Measurements from ENCODE around the gene ABI1.

The ABI1 gene

DNA sequence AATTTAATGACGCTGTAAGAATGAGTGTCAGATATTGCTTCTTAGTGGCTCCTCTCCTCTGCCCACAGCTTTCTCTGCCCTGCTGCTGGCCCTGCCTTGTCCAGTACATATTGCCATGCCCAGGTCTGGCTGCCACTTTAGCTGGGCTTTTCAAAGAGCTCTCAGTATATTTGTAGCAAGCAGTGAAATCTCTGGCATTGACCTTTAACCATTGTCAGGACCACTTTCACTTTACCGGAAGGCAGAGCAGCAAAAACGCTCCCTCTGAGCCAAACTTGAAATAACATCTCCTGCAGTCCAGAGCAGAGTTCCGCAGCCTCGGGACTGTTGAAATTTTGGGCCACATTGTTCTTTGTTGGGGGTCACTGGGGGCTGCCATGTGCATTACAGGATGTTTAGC, 149.4 kb downstream of the ABI1 start:
- DNase-seq (ENCODE audit: low read depth) = no peak

DNA sequence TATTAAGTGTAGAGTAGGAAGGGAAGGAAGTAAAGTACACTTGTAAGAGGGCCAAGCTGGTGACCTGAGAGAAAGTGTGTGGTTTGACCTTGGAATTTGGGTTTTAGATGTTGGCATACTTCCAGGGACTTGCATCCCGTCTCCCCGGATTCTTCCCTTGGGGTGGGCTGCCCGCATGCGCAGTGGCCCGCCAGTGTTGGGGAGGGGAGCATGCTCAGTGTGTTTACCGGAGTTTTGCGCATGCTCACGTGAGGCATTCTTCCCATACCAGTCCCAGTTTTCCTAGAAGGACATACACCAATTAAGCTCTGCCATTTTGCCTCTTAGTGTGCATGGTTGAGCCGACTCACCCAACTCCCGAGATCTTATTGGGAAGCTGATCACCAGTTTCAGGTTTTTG, 153.8 kb downstream of the ABI1 start:
- DNase-seq (ENCODE audit: low read depth) = no peak

DNA sequence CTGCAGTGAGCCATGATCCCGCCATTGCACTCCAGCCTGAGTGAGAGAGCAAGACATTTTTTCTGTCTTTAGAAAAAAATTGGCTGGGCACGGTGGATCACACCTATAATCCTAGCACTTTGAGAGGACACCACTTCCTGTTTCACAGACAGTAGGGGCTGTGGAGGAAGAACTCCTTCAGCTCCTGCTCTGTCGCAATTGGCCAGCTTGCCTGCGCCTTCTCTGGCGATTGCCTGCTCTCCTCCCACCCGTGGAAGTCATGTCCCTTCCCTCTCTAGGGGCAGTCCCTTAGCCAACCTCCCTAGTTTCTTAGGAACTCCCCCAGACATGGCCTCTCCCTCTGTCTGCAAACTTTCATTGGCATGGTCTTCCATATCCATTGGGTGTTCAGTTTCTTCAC, 154.6 kb downstream of the ABI1 start:
- no peak for DNase-seq (ENCODE audit: low read depth)

DNA sequence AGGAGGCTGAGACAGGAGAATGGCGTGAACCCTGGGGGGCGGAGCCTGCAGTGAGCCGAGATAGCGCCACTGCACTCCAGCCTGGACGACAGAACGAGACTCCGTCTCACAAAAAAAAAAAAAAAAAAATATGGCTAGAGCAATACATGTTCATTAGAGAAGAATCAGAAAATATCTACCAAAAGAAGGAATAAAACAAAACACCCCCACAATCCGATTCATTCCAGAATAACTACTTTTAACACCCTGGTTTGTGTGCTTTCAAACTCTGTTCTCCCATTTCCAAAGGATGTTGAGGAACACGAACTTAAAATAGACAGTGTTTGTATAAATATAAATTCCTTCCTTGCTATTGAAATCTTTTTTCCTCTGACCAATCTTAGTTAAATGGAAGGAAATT, 156.8 kb downstream of the ABI1 start:
- DNase-seq (ENCODE audit: low read depth) = no peak

DNA sequence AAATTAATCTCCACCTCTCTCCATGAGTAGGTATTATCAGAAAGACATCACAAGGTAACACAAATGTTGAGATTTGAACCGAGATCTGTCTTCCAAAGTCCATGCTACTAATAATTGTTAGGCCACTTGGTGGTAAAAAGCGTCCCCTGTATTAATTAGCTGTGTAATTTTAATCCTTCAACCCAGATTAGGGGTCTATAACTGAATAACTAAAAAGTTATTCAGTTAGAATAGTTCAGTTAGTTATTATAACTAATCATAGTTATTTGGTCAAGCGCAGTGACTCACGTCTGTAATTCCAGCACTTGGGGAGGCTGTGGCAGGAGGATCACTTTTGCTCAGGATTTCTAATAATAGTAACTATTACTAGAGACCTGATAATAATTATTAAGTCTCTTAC, 157.7 kb downstream of the ABI1 start:
- DNase-seq (ENCODE audit: low read depth) = no peak

DNA sequence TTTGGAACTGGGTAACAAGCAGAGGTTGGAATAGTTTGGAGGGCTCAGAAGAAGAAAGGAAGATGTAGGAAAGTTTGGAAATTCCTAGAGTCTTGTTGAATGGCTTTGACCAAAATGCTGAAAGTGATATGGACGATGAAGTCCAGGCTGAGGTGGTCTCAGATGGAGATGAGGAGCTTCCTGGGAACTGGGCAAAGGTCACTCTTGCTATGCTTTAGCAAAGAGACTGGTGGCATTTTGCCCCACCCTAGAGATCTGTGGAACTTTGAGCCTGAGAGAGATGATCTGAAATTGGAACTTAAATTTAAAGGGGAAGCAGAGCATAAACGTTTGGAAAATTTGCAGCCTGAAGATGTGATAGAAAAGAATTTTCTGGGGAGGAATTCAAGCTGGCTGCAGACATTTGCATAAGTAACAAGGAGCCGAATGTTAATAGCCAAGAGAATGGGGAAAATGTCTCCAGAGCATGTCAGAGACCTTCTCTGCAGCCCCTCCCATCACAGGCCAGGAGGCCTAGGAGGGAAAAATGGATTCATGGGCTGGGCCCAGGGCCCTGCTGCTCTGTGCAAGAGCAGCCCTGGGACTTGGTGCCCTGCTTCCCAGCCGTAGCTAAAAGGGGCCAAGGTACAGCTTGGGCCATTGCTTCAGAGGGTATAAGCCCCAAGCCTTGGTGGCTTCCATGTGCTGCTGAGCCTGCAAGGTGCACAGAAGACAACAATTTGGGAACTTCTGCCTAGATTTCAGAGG, 159.7 kb downstream of the ABI1 start:
- DNase-seq (ENCODE audit: low read depth) = no peak

DNA sequence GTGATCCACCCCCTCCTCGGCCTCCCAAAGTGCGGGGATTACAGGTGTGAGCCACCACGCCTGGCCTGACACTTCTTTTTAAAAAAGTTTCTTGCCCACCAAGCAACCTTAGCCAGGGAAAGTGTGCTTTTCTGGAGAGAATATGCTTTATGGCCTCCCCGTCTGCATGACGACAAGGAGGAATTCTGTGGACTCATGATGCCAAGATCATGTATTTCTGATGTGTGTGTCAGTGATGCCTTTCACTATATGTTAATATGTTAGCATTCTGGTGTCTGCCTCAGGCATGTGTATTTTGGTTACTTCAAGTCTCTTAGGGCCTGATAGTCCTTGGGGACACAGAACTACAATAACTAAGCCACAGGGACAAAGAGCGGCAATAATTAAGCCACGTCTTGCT, 161.1 kb downstream of the ABI1 start:
- DNase-seq (ENCODE audit: low read depth) = no peak

DNA sequence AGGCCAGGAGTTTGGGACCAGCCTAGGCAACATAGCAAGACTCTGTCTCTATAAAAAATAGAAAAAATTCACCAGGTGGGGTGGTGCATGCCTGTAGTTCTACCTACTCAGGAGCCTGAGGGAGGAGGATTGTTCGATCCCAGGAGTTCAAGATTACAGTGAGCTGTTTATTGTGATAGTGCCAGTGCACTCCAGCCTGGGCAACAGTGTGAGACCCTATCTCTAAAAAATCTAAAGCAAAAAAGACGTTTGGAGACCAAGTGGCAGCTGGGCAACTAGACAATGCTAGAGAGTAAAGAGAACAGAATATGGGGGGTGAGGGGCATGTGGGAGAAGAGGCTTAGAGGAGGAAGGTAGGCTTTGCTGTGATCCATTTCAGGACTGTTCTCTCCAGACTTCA, 161.8 kb downstream of the ABI1 start:
- DNase-seq (ENCODE audit: low read depth) = no peak

DNA sequence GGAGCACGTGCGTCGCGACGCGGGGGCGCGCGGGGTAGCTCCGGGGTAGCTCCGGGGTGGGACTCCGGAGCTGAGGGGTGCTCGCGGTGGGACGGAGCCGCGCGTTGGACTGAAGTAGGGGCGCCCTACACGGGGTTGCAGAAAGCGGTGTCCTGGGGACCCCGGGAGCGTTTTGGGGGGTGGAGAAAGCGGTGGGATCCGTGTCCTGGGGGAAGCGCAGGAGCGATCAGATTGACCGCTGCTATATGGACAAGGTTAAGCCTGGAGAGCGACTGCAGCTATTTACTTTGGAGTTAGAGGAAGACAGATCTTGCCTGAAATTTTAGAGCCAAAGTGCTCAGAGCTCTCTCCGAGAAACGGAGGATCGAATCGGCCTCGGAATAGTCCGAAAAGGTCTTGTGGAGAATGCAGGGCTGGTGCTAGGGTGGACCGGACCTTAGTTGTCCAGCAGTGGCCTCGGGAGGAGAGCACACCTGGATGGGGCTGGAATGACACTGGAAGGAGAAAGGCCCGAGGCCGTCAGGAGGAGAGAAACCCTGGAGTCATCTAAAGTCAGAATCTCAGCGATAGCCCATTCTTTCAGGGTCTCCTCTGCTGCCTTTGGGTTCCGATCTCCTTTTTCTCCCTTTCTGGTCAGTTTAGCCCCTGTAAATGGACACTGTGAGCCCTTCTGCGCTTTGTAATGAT, 162.7 kb downstream of the ABI1 start:
- DNase-seq (ENCODE audit: low read depth) = no peak

DNA sequence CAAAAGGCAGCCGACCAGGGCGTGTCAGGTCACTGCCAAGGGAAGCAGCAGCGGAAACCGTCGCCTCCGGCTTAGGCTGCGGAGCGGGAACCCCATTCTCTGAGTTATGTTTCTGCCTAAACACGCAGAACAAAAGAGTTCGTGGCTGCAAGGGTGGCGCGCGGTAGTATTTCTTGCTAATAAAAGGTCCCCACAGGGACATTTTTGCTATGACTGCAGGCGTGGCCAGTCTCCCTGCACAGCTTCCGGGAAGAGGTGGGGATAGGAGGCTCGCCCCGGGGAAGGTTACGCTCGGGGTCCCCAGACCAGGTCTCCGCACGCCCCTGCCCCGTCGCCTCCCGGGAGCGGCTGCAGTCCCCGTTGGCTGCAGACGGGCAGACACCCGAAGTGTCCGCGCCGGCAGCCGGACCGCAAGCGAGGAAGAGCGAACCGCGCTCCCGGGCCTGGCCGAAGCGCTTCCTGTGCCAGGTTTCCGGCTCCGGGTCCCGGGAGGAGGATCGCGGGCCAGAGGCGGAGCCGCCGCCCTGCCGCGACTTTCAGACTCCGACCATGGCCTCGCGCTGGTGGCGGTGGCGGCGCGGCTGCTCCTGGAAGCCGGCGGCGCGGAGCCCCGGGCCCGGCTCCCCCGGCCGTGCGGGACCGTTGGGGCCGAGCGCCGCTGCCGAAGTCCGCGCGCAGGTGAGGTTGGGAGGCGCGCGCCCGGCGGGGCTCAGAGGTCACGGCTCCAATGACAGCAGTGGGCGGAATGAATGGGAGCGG, 163.4 kb downstream of the ABI1 start, which contains the start of gene PDSS1:
Gene PDSS1, plus strand, starts transcription at position 539 of the 759 bp plus-strand sequence. Its CDS starts 11 bp downstream, at position 550.
- DNase-seq (ENCODE audit: low read depth) = peak; percentile 40

DNA sequence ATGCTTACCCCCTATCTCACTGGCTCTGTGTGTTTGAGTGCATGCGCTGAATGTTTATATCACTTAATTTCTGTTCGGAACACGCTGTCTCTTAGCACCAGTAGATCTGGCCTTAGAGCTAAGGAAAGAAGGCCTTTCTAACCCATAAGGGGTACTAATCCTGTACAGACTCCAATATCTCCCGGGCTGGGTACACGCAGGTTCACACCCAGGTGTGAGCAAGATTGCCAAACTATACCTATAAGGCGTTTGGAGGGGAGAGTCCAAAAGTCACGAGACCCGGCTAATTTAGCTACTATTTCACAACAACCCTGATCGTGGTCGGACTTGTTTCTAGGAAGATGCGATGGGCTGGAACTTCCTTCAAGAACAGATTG, 164.0 kb downstream of the ABI1 start:
- no peak for DNase-seq (ENCODE audit: low read depth)
